GM21381 (cell line): ENCODE results near the gene CHST8.
"Not testable (repeated sequence)": the region's sequence is repeated elsewhere in the genome, so short reads cannot be mapped to it uniquely, and the experiment has no call there.

Experiments used
- ATAC-seq: cut with Tn5 transposase; IDR thresholded peaks from one replicate; pipeline ENCODE4 v1.9.1; 2021; ENCODE audit warnings: mild to moderate bottlenecking, moderate library complexity; ENCODE audit not compliant: unreplicated experiment

Gene CHST8

DNA sequence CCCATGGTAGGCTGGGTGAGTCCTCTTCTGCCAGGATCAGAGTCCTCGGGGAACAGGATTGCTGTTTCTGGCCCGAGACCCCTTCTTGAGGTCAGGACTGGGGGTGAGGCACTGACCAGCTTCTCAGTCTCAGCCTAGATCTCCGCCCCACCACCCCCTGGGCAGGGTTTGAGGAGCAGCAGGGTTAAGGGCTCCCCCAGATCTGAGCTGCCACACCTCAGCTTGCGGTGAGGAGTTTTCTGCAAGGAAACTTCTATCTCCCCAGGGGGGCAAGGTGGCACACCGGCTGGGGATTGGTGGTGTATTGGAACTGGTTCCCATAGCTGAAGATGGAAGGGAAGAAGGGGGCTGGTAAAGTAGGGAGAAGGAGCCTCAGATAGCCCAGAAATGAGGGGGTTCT, 19.5 kb downstream of the CHST8 start:
- ATAC-seq = no peak

DNA sequence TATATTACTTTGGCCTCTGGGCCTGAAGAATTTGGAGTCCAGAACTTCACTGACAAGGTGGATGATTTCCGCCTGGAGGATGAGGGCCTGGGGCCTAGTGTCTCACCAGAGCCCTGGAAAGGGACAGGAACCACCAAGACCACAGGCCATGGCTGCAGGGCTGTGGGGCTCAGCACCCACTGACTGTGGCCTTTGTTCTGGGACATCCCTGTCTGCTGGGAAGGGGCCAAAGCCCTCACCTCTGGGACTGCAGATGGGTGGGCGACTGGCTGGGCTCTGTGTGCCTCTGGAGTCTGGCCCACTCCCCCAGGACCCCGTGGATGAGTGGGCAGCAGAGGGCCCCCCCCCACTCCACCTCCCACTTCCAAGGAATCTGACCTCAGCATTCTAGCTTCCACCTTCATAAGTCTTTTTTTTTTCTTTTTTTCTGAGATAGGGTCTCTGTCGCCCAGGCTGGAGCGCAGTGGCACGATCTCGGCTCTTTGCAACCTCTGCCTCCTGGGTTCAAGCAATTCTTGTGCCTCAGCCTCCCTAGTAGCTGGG, 20.3 kb downstream of the CHST8 start:
- ATAC-seq = no peak

DNA sequence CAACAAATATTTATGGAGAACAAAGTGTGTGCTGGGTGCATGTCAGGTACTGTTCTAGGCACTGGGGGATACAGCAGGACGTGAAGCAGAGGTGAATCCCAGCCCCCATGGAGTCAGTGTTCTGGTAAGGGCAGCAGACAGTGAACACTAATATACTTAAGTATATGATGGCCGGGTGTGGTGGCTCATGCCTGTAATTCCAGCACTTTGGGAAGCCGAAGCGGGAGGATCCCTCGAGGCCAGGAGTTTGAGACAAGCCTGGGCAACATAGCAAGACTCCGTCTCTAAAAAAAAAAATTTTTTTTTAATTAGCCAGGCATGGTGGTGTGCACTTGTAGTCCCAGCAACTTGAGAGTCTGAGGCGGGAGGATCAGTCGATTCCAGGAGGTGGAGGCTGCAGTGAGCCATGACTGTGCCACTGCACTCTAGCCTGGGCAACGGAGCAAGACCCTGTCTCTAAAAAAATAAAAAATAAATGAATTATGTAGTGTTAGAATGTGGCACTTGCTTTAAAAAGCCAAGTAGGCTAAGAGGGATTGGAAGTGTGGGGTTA, 22.6 kb downstream of the CHST8 start:
- no peak for ATAC-seq

DNA sequence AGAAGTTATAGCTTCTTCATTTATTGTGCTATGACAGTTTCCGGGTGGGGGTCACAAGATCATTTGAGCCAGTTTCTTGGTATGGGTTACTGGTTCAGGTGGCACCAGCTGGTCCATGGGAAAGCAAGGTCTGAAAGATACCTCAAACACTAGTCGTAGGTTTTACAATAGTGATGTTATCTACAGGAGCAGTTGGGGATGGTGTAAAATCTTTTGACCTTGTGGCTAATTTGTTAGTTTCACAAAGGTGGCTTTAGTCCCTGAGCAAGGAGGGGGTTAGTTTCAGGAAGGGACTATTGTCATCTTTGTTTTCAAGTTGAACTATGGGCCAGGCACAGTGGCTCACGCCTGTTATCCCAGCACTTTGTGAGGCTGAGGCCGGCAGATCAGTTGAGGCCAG, 24.6 kb downstream of the CHST8 start:
- no peak for ATAC-seq

DNA sequence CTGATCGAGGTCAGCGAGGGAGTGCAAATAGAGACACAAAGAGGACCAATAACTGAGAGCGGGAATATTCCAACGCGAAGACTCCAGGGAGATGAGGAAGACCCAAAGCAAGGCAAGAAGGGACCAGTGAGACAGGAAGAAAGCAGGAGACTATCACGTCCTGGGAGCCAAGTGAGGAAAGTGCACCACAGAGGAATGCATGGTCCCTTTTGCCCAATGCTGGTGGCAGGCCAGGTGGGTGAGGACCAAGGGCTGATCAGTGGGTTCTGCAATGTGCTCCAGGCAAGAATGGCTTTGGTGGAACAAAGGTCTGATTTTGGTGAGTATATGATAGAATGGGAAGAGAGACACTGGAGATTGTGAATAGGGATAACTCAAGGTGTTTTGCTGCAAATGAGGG, 25.4 kb downstream of the CHST8 start:
- ATAC-seq = no peak

DNA sequence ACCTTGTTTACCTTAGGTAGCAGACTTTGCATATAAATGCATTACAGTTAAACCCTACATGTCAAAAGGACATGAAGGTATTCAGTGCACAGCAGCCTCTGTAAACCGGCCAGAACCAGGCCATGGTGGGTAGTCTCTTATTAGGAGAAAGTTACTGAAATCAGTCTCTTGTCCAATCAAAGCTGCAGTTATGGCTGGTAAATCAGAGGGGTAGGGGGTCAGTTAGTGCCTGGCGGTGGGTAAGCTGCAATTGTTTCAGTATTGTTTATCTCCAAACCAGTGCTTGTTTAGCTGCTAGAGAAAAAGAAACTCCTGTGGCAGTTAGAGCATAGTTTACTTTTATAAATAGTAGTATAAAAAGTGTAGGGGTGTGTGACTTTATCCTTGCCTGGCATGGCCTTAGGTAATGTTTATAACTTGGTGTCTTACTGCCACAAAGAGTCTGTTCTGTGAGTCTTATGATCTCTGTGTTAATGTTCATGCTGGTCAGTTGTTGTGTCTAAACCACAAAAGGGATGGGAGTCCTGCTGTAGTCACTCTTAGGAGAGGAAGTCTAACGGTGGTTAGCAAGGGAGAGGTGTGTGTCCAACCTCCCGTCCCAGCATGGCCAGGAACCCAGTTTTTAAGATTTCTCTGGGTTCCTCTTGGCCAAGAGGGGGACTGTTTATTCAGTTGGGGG, 28.0 kb downstream of the CHST8 start:
- no peak for ATAC-seq

DNA sequence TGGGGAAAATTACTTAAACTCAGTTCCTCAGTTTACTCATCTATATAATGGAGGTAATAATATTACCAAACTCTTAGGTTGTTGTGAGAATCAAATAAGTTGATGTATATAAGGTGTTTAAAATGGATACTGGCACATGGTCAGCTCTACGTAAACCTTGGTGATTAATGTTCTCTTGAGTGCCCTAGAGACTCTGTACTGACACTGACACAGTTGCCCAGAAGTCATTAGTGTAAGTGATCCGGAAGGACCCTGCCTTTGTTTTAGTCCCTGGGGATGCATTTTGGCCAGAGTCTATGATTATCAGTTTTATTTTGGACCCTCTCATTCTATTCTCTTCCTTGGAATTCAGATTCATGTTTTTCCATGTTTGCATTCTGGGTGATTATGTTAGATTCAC, 31.9 kb downstream of the CHST8 start:
- no peak for ATAC-seq

DNA sequence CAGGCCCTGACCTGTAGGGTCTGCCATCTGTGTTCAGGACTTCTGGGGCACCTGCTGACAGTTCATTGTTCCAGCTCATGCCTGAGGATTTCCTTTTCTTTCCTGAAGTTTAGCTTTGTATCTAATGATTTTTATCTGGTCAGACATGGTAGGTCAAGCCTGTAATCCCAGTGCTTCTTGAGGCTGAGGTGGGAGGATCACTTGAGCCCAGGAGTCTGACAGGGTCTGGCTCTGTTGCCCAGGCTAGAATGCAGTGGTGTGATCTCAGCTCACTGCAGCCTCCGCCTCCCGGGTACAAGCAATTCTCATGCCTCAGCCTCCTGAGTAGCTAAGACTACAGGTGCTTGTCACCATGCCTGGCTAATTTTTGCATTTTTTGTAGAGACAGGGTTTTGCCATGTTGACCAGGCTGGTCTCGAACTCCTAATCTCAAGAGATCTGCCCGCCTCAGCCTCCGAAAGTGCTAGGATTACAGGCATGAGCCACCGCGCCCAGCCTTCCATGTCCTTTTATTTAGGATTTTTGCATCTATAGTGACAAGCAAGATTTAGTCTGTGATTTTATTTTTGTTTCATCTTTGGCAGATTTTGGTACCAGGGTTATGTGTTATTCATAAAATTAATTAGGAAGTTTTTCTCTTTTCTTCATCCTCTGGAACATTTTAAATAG, 33.2 kb downstream of the CHST8 start:
- no peak for ATAC-seq

DNA sequence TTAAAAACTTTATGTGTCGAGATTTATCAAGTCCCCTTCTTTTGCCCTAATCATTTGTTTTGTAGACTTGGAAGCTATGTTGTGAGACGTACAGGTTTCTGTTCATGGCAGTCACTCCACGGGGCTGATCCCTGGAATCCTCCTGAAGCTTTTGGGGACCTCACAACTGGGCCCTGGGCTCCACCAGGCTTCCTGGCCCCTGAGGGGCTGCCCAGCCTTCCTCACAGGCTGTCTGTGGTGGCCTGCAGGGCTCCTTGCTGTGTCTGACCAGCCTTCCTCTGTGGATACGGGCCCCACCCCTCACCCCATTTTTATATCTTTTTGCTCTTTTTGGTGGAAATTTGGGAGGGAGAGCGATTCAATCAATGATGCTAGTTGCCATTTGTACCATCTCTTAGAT, 38.1 kb downstream of the CHST8 start:
- ATAC-seq = no peak

DNA sequence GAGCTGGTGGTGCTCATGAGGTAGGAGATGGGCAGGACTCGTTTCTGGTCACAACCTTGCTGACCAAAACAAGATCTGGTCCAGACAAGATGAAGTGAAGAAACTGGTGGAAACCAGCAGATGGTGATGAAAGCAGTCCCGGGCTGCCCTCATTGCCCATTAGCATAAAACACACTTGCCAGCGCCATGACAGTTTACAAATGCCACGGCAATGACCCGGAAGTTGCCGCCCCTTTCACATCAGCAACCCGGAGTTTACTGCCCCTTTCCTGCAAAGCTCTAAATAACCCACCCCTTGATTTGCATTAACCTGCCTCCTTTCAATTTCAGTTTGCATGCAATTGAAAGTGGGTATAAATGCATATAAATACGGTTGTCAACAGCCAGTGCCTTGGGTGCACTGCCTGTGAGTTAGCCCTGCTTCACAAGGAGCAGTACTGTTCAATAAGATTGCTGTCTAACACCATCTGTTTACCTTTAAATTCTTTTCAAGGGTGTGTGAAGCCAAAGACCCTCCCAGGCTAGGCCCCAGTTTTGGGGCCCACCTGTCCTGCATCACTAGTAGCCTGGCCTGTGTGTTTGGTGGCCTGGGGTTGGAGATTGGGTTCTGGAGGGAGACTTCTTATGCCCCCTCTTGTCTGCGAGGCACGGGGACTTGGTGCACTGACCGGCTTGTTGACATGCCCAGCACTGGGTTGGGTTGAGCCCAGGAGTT, 38.8 kb downstream of the CHST8 start:
- ATAC-seq = no peak

DNA sequence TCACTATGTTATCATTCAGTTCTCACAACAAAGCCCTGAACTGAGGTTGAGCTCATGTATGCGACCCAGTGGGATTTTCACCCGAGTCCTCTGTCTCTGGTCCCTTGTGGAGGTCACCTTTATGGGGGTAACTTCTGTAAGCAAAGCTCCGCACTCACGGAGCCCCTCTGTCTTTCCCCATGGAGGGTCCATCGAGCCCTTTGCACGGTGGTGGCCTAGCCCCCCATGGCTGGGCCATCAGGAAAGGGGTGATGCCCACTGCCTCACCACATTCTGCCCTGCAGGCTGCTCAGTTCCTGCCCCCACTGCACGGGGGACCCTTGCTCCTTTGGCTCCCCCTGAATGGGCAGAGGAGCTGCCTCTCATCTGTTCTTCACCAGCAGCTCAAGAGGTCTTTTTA, 39.6 kb downstream of the CHST8 start:
- ATAC-seq = no peak

DNA sequence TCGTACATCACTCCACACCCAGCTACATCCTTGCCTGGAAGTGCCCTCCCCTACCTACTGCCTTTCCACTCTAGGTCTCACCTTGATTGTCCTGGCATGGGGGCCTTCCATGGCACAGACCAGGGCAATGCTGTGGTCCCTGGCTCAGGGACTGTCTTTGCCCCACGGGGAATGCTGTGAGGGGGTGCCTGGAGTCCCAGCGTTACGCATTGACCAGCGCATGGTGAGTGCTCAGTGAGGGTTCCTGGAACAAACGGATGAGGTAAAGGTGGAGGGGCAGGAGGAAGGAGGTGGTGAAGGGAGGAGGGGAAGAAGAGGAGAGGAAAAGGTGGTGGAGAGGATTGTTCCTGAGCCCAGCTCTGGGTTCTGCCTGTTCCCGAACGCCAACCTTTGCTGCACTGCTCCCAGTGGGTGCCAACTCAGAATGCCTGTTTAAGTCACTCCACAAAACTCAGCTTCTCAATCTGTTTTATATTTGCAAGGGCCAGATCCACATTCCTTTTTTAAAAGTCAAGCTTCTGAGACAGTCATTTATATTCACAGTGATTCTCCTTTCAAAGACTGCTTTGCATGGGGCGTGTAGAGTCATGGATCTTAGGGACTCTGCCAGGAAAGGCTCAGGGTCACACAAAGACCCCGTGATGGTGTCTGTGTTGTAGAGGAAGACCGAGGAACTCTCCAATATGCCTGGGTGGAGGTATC, 40.8 kb downstream of the CHST8 start:
- ATAC-seq = no peak

DNA sequence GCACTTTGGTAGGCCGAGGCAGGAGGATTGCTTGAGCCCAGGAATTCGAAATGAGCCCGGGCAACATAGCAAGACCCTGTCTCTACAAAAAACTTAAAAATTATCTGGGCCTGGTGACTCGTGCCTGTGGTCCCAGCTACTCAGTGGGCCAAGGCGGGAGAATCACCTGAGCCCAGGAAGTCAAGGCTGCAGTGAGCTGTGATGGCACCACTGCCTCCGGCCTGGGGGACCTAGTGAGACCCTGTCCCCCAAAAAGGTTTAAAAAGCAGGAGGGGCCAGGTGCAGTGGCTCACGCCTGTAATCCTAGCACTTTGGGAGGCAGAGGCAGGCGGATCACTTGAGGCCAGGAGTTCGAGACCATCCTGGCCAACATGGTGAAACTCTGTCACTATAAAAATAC, 41.6 kb downstream of the CHST8 start:
- ATAC-seq = not testable (repeated sequence)

DNA sequence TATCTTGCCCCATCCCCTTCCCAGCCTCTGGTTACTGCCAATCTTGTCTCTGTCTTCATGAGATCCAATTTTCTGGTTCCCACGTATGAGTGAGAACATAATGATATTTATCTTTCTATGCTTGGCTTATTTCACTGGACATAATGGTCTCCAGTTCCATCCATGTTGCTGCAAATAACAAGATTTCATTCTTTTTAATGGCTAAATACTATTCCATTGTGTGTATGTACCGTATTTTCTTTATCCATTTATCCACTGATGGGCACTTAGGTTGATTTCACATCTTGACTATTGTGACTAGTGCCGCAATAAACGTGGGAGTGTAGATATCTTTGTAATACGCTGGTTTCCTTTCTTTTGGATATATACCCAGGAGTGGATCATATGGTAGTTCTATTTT, 43.0 kb downstream of the CHST8 start:
- ATAC-seq = no peak

DNA sequence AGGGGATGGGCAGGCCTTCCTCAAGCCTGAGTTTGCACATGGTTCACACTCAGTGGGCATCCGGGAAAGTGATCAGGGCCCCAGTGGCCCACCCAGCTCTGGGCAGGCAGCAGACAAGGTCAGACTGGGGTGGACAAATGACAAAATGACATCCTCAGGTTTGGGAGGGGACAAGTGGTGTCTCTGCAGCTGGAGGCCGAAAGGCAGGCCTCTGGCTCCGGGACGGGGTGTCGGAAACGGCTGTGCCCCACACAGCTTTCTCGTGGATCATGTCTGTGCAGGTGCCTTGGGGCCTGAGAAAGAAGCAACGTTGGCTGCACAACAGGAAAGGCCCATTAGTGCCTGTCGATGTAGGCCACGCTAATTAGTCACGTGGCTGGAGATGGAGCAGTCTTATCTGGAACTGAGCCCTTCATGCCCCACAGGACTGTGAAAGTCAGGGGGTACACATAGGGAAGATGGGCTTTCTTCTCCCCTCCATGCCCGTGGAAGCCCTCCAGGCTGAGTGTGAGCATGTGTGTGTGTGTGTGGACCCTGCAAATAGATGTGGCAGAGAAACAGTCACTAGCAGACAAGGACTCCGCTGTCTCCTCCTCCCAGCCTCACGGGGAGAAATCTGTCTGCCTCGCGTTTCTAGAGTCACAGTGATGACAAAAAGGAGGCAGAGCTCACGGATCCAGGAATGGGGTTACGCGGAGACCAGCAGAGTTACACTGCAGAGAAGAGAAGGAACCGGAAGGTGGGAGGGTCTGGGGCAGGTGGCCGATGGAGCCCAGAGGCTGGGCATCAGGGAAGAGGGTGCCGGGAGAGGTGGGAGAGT, 44.2 kb downstream of the CHST8 start:
- no peak for ATAC-seq

DNA sequence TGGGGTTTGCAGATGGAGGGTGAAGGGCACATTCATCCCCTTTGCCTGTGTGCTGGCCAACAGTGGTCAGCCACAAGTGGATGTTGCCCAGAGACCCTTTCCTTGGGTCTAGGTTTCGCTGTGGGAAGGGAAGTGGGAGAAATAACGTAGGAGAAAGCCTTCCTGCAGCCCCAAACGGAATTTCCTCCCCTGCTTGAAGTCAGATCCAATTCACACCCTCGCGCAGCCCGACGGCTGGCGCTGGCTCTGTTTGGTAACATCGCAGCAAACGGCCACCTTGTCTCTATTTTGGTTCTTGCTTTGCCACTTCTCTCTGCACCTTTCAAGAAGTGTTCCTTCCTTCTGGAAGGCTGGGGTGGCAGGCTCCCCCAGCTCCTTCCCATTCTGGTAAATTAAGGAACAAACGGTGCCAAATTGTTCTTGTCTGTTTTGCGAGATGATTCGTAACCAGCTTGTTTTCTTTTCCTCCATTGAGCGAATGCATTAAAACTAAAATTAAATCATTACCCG, 45.4 kb downstream of the CHST8 start:
- no peak for ATAC-seq

DNA sequence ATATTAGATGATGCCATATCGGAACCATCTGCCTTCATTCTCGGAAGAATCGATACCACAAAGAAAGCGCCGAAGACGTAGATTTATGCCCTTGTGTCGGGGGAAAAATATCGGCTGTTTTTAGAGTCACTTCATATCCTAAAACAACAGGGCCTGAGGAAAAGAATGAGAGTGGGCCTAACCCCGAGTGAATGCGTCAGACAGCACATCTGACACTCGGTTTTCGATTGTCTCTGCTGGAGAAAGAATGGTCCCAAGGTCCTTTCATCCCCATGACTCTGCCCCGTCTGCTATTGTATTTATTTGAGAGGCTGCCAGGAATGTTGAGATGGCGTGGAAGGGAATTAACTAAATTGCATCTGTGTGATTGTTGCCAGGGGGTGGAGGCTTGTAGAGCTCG, 46.1 kb downstream of the CHST8 start:
- ATAC-seq = no peak

DNA sequence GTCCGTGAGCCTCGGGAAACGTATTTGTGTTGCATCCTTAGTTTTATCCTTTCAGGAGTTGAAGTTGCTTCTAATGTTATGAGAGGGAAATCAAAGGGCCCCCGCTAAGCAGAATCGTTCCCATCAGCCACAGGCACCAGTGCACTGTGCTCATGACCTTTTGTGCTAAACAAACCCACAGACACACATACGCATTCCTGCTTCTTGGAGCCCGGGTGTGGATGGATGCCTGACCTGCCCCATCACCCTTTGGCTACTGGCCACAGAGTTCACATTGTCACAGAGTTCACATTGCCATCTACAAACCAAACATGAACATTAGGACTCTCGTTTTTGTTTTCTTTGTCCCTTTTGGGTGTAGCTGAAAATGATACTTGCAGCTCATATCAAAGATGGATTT, 47.2 kb downstream of the CHST8 start:
- ATAC-seq = no peak

DNA sequence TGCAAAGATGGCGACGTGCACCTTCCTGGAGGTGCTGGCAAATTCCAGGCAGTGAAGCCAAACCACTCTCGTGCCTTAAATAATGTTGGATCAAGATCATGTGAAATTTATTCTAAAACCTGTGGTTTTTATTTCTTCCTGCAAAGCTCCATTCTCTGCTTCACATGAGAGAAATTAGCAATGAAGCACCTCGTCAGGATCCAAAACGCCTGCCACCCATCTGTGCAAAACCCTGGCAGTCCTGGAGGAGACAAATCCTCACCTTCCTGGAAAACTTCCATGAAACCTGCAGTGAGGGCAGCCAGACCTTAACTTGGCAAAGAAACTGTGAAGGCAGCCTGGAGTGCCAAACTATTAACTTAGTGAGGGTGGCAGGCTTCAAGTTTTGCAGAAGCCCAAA, 47.6 kb downstream of the CHST8 start:
- no peak for ATAC-seq

DNA sequence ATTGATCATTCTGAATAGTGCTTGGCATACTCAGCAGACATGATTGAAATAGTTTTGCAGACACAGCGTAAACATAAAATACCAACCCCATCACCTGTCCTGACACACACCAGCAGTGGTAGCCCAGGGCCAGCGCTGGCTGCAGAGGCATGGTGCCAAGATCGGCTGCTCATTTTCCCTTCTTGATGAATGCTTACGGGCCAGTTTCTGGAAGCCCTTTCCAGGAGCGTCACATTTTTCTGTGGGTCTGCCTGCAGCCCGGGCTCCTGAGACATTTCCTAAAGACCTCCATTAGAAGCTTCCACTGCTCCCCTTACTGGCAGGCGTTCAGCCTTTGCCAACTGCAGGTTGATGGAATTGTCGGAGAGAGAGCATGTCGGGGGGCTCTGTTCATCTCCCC, 48.6 kb downstream of the CHST8 start:
- no peak for ATAC-seq
